Activated gamma-delta T cell treated with anti-CD3 and anti-CD28 coated beads, Interleukin-2, amount 50 U/mL, for 16 hours (primary cell): ENCODE results near the gene NYAP1.

ENCODE experiments used
- DNase-seq: peaks from one replicate; pipeline ENCODE4 v3.0.0-alpha.2; 2020; ENCODE audit warnings: low read depth

The NYAP1 gene

GRCh38 chr7:100457033-100457432 lies 26.7 kb upstream of the NYAP1 start:
- DNase-seq, result no peak

- no peak for DNase-seq
These were observed 19.5 kb upstream of the NYAP1 start, which contains the start of gene SPACDR for GRCh38 chr7:100464210-100464660. SPACDR (minus strand) TSS chr7:100464260; CDS start chr7:100464025, 235 bp downstream.

GRCh38 chr7:100464791-100465190 lies 18.9 kb upstream of the NYAP1 start:
- DNase-seq, result no peak

- no peak for DNase-seq
These were observed 18.4 kb upstream of the NYAP1 start for GRCh38 chr7:100465299-100465698.

- DNase-seq, result no peak
These were observed 17.9 kb upstream of the NYAP1 start for GRCh38 chr7:100465702-100466311.

- DNase-seq, result no peak
These were observed 16.8 kb upstream of the NYAP1 start for GRCh38 chr7:100466653-100467605.

GRCh38 chr7:100467638-100468373 lies 15.9 kb upstream of the NYAP1 start:
- DNase-seq, result no peak

- peak; percentile 81 for DNase-seq
These were observed 14.3 kb upstream of the NYAP1 start for GRCh38 chr7:100469227-100470044.

- no peak for DNase-seq
These were observed 12.7 kb upstream of the NYAP1 start for GRCh38 chr7:100471021-100471420.

- no peak for DNase-seq
These were observed 11.4 kb upstream of the NYAP1 start for GRCh38 chr7:100472121-100472851.

- no peak for DNase-seq
These were observed 10.8 kb upstream of the NYAP1 start for GRCh38 chr7:100472854-100473499.

GRCh38 chr7:100475549-100475948 lies 8.2 kb upstream of the NYAP1 start:
- no peak for DNase-seq

GRCh38 chr7:100476101-100476780 lies 7.5 kb upstream of the NYAP1 start:
- DNase-seq, result no peak

- DNase-seq, result no peak
These were observed 6.5 kb upstream of the NYAP1 start for GRCh38 chr7:100476903-100477870.

- DNase-seq, result no peak
These were observed 5.9 kb upstream of the NYAP1 start for GRCh38 chr7:100477871-100478267.

GRCh38 chr7:100478958-100479660 lies 4.6 kb upstream of the NYAP1 start, which contains the start of gene TSC22D4:
TSC22D4 (minus strand) TSS chr7:100479214; CDS start chr7:100478038, 1,176 bp downstream.
- DNase-seq, result peak; percentile 86

GRCh38 chr7:100481466-100481865 lies 2.3 kb upstream of the NYAP1 start:
- no peak for DNase-seq

- no peak for DNase-seq
These were observed 1.0 kb upstream of the NYAP1 start for GRCh38 chr7:100482728-100483089.
